Stimulated activated CD8-positive, alpha-beta memory T cell treated with anti-CD3 and anti-CD28 coated beads, Interleukin-2, amount 100 ng/mL, for 1 hour (primary cell): ENCODE data around the gene C16orf54.
"Not testable (repeated sequence)": the region's sequence is repeated elsewhere in the genome, so short reads cannot be mapped to it uniquely, and the experiment has no call there.

Experiments
- DNase-seq, 2 donors: peaks; one replicate each; pipeline ENCODE4 v3.0.0-alpha.2; 2020; ENCODE audit warnings: low read depth in 2 of 2

The C16orf54 gene

DNA sequence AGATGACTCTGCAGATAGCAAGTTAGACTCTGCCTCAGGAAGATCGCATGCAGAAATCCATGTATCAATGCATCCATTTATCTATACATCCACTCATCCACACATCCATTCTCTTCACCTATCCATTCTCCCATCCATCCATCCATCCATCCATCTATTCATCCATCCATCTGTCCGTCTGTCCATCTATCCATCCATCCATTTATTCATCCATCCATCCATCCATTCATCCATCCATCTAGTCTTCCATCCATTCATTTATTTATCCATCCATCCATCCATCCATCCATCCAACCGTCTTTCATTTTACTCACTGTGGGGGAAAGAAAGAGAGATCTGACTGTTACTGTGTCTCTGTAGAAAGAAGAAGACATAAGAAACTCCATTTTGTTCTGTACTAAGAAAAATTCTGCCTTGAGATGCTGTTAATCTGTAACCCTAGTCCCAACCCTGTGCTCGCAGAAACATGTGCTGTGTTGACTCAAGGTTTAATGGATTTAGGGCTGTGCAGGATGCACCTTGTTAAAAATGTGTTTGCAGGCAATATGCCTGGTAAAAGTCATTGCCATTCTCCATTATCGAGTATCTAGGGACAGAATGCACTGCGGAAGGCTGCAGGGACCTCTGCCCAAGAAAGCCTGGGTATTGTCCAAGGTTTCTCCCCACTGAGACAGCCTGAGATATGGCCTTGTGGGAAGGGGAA lies 5.7 kb downstream of the C16orf54 start:
- DNase-seq: not testable (repeated sequence)

DNA sequence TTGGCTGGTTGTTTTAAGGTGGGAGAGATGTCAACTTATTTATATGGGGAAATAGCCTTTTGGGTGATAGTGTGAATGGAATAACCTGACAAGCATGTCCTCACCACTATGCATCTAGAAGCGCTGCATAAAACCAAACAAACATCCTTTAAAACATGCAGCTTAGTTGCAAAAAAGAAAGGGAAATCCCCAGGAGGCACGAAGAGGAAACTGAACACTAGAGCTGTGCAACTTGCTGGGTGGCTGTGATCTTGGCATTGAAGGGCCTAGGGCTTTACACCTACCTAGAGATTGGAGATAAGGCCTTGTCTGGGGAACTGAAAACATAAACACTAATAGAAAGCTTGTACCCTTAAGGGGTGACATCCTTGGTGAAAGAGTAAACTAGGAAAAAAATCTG lies 7.3 kb downstream of the C16orf54 start:
- peak in 1 of 2 donors; percentile 22 for DNase-seq

- DNase-seq: no peak
Observed at GRCh38 chr16:29737713-29738112, 8.1 kb downstream of the C16orf54 start.

GRCh38 chr16:29736764-29737163 lies 9.0 kb downstream of the C16orf54 start:
- no peak for DNase-seq

DNA sequence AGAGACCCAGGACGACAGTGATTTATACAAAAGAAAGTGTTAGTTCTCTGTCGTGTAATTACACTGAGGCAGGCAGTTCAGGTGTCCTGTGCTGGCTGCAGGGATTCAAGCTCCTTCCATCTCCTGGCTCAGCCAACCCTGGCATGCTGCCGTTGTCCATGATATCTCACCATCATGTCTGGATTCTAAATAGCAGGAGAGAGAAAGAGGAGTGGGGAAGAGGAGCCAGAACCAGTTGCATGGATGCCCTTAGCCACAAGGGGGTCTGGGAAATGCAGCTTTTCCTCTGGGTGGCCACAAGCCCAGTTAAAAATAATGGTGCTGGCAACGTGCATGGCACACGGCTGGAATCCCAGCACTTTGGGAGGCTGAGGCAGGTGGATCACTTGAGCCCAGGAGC lies 9.7 kb downstream of the C16orf54 start:
- no peak for DNase-seq

DNA sequence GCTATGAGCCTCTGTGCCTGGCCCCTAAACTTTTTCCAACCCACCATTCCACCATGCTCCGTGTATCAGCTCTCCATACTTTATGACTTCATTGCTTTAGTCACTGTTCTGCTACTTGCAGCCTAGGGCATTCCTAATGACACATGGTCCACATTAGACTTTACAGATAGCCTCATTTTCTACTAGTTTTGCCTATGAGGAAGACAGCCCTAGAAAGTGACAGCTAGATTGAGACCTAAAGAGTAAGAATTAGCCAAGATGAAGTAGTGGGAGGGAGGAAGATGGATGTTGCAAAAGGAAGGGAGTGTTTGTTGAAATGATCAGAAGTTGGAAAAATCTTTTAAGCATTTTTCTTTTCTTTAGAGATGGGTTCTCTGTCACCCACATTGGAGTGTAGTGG lies 11.0 kb downstream of the C16orf54 start:
- DNase-seq: no peak

GRCh38 chr16:29731768-29732601 lies 13.8 kb downstream of the C16orf54 start:
- DNase-seq: not testable (repeated sequence)

DNA sequence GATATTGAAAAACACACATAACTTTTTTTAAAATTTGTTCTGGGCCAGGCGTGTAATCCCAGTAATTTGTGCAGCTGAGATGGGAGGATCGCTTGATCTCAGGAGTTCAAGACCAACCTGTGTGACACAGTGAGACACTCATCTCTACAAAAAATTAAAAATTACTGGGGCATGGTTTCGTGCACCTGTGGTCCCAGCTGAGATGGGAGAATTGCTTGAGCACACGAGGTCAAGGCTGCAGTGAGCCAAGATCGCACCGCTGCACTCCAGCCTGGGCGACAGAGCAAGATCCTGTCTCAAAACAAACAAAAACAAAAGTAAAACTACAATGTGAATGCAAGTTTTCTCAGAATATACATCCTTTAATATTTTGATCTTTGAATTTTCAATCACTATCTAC lies 15.1 kb downstream of the C16orf54 start:
- no peak for DNase-seq

DNA sequence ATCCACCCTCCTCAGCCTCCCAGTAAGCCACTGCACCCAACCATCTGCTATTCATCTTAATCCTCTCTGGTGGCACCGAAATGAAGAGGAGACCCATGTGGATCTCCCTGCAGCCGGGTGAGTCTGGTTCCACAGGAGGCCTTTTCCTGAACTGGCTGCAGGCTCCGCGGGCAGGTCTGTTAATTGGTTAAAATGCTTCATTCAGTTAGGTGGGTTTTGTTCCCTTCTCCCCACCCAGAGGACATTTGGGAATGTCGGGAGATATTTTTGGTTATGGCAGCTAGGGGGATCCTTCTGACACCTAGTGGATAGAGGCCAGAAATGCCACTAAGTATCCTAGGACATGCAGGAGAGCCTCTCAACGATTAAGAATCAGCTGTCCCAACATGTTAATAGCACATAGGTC lies 16.7 kb downstream of the C16orf54 start:
- no peak for DNase-seq

- no peak for DNase-seq
Observed at GRCh38 chr16:29727452-29727851, 18.3 kb downstream of the C16orf54 start.

DNA sequence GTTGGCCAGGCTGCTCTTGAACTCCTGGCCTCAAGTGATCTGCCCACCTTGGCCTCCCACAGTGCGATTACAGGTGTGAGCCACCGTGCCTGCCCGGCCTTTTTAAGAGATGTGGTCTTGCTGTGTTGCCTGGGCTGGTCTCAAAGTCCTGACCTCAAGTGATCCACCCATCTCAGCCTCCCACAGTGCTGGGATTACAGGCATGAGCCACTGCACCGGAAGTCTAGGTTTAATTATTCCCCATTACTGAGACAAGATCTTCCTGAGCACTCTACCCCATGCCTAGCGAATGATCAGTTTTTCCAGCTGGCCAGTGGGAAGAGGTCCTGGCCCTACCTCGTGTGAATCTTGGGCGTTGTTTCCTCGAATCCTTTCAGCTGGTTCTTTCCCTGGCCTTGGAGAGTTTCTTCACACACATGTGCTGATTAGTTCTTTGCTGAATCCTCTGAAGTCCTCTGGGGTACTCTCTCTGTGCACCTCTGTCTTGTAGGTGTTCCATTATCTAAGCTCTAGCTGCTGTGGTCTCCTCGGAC lies 18.9 kb downstream of the C16orf54 start:
- no peak for DNase-seq

GRCh38 chr16:29721167-29721879 lies 24.5 kb downstream of the C16orf54 start:
- DNase-seq: not testable (repeated sequence)

DNA sequence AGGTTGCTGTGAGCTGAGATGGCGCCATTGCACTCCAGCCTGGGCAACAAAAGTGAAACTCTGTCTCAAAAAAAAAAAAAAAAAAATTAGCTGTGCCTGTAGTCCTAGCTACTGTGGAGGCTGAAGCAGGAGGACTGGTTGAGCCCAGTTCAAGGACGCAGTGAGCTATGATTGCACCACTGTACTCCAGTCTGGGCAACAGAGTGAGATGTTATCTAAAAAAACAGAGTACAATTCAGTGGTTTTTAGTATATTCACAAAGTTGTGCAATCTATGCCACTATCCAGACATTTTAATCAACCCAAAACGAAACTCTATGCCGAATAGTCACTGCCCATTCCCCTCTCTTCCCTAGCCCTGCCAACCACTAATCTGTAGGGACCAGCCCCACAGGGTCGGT lies 25.1 kb downstream of the C16orf54 start:
- DNase-seq: no peak

DNA sequence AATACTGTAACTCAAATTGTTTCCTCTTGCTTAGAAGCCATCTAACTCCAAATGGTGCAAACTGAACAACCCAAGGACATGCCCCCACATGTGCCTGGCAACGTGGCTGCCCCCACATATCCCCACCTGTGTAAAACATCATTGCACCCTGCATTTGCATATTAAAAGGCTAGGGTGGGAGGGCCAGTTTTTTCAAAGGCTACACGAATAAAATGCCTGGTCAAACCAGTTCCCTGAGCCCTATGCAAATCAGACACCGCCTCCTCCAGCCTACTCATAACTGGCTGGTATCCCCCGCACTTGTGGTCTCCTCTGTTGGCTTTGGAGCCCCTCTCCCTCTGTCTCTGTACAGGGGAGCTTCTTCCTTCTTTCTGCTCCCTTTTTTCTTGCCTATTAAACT lies 26.7 kb downstream of the C16orf54 start:
- DNase-seq: no peak

DNA sequence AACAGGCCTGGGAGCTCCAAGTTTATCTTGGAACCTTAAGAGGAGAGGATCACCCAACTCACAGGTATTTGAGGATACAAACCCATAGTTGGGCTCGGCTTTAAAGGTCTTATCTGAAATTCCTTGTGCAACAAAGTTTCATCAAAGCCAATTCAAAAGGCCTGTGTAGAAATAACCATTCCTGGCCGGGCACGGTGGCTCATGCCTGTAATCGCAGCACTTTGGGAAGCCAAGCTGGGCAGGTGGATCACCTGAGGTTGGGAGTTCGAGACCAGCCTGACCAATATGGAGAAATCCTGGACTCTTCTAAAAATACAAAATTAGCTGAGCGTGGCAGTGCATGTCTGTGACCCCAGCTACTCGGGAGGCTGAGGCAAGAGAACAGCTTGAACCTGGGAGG lies 28.7 kb downstream of the C16orf54 start:
- no peak for DNase-seq

- DNase-seq: no peak
Observed at GRCh38 chr16:29714972-29715371, 30.8 kb downstream of the C16orf54 start.

DNA sequence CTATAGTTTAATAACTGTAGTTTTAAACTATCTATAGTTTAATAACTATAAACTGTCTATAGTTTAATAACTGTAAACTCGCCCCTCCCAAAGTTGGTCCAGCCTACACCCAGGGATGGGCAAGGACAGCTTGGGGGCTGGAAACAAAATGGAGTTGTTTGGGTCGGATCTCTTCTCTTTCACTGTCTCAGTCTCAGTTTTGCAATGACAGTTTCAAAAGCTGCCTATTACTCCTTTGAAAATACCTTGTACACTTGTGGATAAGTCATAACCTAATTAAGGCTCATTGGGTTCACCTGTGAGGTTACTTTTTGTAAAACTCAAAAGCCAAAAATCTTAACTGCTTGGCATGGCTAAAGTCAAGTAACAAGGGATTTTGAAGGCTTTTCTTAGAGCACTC lies 31.4 kb downstream of the C16orf54 start:
- DNase-seq: no peak

GRCh38 chr16:29712809-29713208 lies 33.0 kb downstream of the C16orf54 start:
- DNase-seq: no peak

DNA sequence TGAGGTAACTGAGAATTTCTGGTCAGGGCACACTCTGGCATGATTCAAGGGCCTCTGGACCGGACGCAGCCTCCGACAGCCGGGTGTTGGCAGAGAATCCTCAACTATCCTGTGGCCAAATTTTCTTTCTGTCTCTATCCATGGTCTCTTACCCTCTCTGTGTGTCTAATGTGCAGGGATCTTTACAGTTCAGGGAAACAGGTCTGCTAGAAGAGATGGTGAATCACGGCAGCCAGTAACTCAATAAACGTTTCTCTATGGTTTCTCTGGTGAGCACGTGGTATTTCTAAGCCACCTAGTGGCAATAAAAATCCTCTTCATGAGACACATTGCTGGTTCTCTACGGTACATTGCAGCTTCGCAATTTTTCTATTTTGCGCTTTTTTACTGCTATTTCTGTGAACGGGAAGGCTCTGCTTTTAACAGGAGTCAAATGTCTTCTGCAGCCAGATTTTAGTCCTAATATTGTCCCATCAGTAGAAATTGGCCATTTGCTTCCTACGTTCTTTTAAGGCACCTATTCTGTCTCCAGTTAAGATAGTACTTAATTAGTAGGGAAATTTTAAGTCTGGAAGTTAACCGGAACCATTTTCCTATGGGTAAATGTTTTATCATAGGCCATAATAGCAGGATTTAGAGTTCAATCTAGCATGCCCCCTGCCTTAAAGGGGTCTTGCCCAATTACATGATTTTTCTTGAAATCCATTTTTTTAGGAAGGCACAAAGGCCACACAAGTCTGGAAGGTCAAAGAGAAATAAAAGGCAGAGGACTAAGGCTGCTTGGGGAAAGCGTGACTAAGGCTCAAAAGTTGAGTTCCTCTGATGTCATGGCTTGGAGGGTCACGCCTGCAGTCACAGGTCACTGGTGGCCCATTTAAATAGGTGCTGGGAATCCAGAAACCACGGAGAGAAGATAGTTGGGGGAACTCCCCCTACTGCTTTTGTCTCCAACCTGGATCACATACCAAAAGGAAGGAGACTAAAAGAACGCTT lies 35.3 kb downstream of the C16orf54 start:
- DNase-seq: no peak

DNA sequence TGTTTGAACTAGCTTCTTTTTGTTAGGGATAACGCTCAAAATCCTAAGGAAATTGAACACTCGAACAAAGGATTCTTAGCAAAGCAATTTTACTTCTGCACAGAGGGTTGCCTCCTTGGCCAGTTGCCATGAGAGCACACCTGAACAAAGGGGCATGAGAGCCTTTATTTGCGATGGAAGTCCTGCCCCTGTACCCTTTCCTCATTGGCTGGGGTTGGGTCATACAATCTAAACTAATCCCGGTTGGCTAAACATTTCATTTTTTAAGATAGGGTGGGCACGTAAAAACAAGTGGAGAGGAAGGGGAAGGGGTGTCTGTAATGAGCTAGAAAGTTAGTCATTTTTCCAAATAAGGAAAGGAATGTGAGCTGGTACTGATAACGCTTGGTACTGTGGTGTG lies 36.1 kb downstream of the C16orf54 start:
- DNase-seq: not testable (repeated sequence)
